ENCODE data around the gene TTLL8.
A peak's percentile ranks its signal among the peaks of the same experiment; 100 is the strongest.
"Not testable (repeated sequence)": the region's sequence is repeated elsewhere in the genome, so short reads cannot be mapped to it uniquely, and the experiment has no call there.

TTLL8 gene

GRCh38 chr22:49999063-49999945 is 58.8 kb downstream of the TTLL8 start:
- DNase-seq = peak; percentile 37

GRCh38 chr22:49998718-49999062 is 59.4 kb downstream of the TTLL8 start:
- DNase-seq = no peak

DNA sequence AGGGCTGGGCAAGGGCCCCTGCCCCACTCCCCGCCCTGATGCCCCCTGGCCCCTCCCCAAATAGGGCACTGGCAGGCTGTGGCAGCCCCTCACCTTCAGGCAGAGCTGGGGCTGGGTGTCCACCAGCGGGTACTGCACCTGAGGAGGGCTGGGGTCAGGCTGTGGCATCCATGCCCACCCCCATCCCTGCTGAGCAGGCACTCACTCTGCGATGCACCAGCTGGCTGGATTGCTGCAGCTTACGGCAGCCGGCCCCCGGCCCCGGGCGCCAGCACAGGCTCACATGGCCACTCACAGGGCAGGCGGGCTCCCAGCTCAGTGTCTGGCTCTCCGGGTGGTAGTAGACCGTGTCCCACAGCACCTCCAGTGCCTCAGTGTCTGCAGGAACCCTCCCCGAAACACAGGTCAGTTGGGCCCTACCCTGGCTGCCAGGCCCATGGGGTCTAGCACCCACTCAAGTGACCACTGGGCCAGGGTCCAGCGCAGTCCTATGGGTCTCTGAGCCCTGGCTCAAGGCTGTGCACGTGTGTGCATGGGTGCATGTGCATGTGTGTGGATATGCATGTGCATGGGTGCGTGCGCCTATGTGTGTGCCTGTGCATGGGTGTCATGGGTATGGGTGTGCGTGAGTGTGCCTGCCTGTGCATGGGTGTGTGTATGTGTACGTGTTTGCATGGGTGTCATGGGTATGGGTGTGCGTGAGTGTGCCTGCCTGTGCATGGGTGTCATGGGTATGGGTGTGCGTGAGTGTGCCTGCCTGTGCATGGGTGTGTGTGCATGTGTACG is 60.0 kb downstream of the TTLL8 start:
- DNase-seq = no peak

DNA sequence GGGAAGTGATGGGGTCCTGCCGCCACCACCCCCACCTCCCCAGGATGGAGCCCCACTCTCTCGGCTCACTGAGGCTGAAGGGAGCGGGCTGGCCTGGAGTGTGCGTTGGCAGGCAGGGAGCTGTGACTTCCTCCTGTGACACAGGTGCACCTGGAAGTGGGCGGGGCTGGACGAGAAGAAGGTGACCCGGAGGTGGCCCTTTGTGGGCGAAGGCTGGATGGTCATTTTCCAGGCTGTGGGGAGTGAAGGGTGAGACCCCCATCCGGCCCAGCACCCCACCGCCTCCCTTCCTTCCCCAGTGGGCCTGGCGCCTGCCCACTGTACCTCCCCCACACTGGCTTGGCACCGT is 60.9 kb downstream of the TTLL8 start:
- no peak for DNase-seq

DNA sequence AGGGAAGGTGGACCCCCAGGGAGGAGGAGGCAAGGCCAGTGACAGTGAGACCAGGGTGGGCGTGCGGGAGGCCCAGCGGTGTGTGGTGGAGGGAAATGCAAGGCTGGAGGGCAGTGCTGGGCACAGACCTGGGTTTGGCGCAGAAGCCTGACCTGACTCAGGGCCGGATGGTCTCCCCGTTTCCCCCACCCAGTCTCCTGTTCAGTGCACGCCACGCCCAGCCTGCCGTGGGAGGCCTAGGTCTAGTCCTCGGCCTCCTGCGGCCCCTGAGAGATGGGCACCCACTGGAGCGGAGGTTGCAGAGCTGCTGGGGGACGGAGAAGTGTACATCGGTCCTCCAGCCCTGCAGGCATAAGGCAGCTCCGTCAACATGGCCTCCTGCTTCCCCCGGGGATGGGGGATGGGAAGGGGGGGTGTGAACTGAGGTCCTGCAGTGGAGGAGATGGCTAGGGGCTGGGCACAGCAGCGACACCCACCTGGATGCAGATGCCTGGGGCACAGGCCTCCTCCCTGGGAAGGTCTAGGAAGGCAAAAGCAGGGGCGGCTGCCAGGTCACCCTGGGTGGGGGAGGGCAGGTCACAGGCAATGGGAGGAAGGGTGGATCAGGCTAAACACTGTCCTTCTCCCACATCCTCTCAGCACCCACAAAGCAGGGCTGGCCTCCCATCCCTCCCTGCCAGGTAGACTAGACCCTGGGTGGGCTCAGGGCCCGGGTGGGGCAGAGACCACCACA is 61.4 kb downstream of the TTLL8 start:
- DNase-seq = no peak

- DNase-seq = no peak
Measured at GRCh38 chr22:49996119-49996517, 62.0 kb downstream of the TTLL8 start.

GRCh38 chr22:49995361-49996118 is 62.6 kb downstream of the TTLL8 start:
- no peak for DNase-seq

DNA sequence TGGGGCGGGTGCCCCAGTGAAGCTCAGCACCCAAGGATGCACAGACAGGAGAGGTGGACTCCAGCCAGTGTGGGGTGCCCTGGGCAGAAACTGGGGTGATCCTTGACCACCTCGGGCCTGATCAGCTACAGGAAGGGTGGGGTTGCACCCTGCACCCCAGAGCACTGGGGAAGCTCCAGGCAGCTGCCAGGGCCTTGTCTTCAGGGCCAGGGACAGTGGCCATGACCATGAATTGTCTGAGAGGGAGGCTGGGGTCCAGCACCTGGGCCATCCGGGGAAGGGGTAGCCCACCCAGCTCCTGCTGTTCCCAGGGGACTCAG is 63.1 kb downstream of the TTLL8 start:
- DNase-seq = no peak

DNA sequence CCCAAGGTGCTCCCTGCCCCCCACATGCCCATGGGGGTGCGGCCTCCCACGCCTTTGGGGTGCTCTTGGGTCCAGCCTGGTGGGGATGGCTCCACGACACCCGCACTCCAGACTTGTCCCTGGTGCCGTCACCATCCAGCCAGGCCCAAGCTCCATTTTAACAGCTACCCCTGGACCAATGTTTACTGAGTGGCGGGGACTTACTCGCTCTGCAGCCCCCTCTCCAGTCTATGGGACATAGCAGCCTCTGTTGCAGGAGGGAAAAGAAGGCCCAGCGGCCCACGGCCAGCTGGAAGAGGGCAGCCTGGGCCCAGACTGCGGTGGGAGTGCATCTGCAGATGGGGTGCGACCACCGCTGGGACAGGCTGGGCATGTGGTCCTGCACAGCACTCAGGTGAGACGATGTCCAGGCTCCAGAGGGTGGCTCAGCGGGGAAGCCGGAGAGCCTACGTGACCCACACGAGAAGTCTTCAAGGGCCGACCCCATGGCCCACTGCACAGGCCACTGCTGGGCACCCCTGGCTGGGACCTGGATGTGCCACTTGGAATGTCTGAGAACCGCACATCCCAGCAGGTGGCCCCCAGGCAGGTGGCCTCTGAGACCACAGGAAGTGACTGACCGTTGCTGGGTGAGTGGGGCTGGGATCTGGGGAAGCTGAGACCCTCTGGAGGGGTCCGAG is 63.6 kb downstream of the TTLL8 start:
- DNase-seq = no peak

GRCh38 chr22:49993649-49994360 is 64.3 kb downstream of the TTLL8 start:
- DNase-seq = no peak

GRCh38 chr22:49992921-49993648 is 65.0 kb downstream of the TTLL8 start:
- peak; percentile 84 for DNase-seq

GRCh38 chr22:49991907-49992533 is 66.1 kb downstream of the TTLL8 start:
- no peak for DNase-seq

- no peak for DNase-seq
Measured at GRCh38 chr22:49991167-49991566, 66.9 kb downstream of the TTLL8 start.

- DNase-seq = not testable (repeated sequence)
Measured at GRCh38 chr22:49989826-49990225, 68.3 kb downstream of the TTLL8 start.

DNA sequence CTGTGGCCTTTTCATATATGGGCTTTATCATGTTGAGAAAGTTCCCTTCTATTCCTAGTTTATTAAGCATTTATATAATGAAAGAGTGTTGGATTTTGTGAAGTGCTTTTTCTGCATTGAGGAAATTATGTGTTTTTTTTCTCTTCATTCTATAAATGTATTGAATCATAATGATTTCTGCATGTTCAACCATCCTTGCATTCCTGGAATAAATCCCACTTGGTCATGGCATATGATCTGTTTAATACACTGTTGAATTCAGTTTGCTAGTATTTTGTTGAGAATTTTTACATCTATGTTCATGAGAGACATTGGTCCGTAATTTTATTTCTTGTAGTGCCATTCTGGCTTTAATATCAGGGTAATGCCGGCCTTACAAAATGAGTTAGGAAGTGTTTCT is 71.8 kb downstream of the TTLL8 start:
- no peak for DNase-seq

GRCh38 chr22:49983148-49984042 is 74.7 kb downstream of the TTLL8 start:
- peak; percentile 47 for DNase-seq

DNA sequence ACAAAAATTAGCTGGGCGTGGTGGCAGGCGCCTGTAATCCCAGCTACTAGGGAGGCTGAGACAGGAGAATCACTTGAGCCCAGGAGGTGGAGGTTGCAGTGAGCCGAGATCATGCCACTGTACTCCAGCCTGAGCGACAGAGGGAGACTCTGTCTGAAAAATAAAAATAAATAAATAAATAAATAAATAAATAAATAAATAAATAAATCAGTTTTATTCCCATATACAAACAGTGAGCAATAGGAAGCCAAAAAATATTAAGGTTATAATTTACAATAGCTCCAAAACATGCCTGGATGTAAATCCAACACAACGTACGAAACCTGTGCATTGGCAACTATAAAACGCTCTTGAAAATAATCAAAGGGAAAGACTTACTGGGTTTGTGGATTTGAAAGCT is 76.3 kb downstream of the TTLL8 start:
- DNase-seq = not testable (repeated sequence)

GRCh38 chr22:49979587-49980264 is 78.4 kb downstream of the TTLL8 start:
- peak; percentile 70 for DNase-seq

- no peak for DNase-seq
Measured at GRCh38 chr22:49977578-49977977, 80.5 kb downstream of the TTLL8 start.

All from stimulated activated CD4-positive, alpha-beta T cell treated with anti-CD3 and anti-CD28 coated beads, Interleukin-15, amount 100 ng/mL, for 24 hours (primary cell).